DOHH2 (cell line): ENCODE data around the gene DSCAML1.

ENCODE experiments used
- H3F3A ChIP-seq: fragments of 200-600 bp; sonication (generic), shearing (Covaris generic); 2 replicates; pipeline ENCODE4 v1.6.0; 2016; ENCODE audit warnings: antibody characterized with exemption, mild to moderate bottlenecking; ENCODE audit not compliant: control insufficient read depth, insufficient read depth
- H3K27ac ChIP-seq: fragments of 200-600 bp; sonication (generic); 2 replicates; pipeline ENCODE4 v1.5.1; 2014; ENCODE audit warnings: low read depth, mild to moderate bottlenecking, low read length, moderate library complexity
- H3K27me3 ChIP-seq: fragments of 200-600 bp; sonication (generic); 2 replicates; pipeline ENCODE4 v1.6.1; 2014; ENCODE audit warnings: mild to moderate bottlenecking, low read length, mixed read lengths; ENCODE audit not compliant: control insufficient read depth
- H3K36me3 ChIP-seq: fragments of 200-600 bp; sonication (generic); 2 replicates; pipeline ENCODE4 v1.6.1; 2014; ENCODE audit warnings: mild to moderate bottlenecking, low read length, moderate library complexity, mixed read lengths; ENCODE audit not compliant: control insufficient read depth
- H3K4me1 ChIP-seq: fragments of 200-600 bp; sonication (generic); 2 replicates; pipeline ENCODE4 v1.6.1; 2014; ENCODE audit warnings: mild to moderate bottlenecking, low read length, mixed read lengths; ENCODE audit not compliant: control insufficient read depth
- H3K4me2 ChIP-seq: fragments of 200-600 bp; sonication (generic); 2 replicates; pipeline ENCODE4 v1.6.0; 2014; ENCODE audit warnings: mild to moderate bottlenecking, low read length, moderate library complexity
- H3K4me3 ChIP-seq: fragments of 200-600 bp; sonication (generic); 2 replicates; pipeline ENCODE4 v1.5.1; 2014; ENCODE audit warnings: mild to moderate bottlenecking, low read length, mixed read lengths
- H3K79me2 ChIP-seq: fragments of 200-600 bp; sonication (generic); 2 replicates; pipeline ENCODE4 v1.6.1; 2014; ENCODE audit warnings: mild to moderate bottlenecking, low read length, mixed read lengths; ENCODE audit not compliant: control insufficient read depth
- H3K9me2 ChIP-seq: fragments of 200-600 bp; sonication (generic); replicated peaks from 2 replicates; pipeline ENCODE4 v1.6.1; 2014; ENCODE audit warnings: mild to moderate bottlenecking, low read length, mixed read lengths; ENCODE audit not compliant: control insufficient read depth
- H3K9me3 ChIP-seq: fragments of 200-600 bp; sonication (generic); 2 replicates; pipeline ENCODE4 v1.6.1; 2014; ENCODE audit warnings: antibody characterized with exemption, low read length, mixed read lengths; ENCODE audit not compliant: control insufficient read depth, insufficient read depth
- H4K20me1 ChIP-seq: fragments of 200-600 bp; sonication (generic); 2 replicates; pipeline ENCODE4 v1.6.0; 2014; ENCODE audit warnings: low read depth, mild to moderate bottlenecking, antibody characterized with exemption, low read length, moderate library complexity; ENCODE audit not compliant: control insufficient read depth, insufficient read depth
- CTCF ChIP-seq: fragments of 200-600 bp; sonication (generic); IDR thresholded peaks from one replicate; pipeline ENCODE4 v1.5.1; 2014; ENCODE audit warnings: antibody characterized with exemption, mild to moderate bottlenecking, low read depth, low read length; ENCODE audit not compliant: poor library complexity, severe bottlenecking
- EZH2phosphoT487 ChIP-seq: fragments of 200-600 bp; sonication (generic); IDR thresholded peaks from 2 replicates; pipeline ENCODE4 v1.6.1; 2017; ENCODE audit warnings: borderline replicate concordance, mild to moderate bottlenecking, antibody characterized with exemption, low read length, moderate library complexity, mixed read lengths

DSCAML1 gene

GRCh38 chr11:117600234-117600783 lies 196.7 kb downstream of the DSCAML1 start:
- Histone ChIP-seq H3F3A (no peaks in the 10 kb centered on the region), H3K4me1 (no peaks in the 10 kb centered on the region), H3K4me3 (no peak overlapping the region), H3K9me2 (no peaks in the 10 kb centered on the region), H3K9me3 (no peaks in the 10 kb centered on the region), H3K36me3 (no peaks in the 10 kb centered on the region), H3K79me2 (no peaks in the 10 kb centered on the region), H3K4me2 (no peak overlapping the region), H3K27ac (no peak overlapping the region), H4K20me1 (no peaks in the 10 kb centered on the region), H3K27me3 (no peaks in the 10 kb centered on the region; the same call in 1 of the 2 replicates)
- TF ChIP-seq EZH2phosphoT487: no peak
- TF ChIP-seq CTCF: no peak

- no peaks in the 10 kb centered on the region; the same call in 1 of the 2 replicates for H3K27me3 ChIP-seq
- TF ChIP-seq EZH2phosphoT487 (no peak), CTCF (no peak)
- no peaks in the 10 kb centered on the region for H3F3A ChIP-seq
- no peaks in the 10 kb centered on the region for H3K4me1 ChIP-seq
- no peaks in the 10 kb centered on the region for H3K36me3 ChIP-seq
- H3K79me2 ChIP-seq: no peaks in the 10 kb centered on the region
- H3K4me2 ChIP-seq: no peak overlapping the region
- no peaks in the 10 kb centered on the region for H3K9me2 ChIP-seq
- no peaks in the 10 kb centered on the region for H4K20me1 ChIP-seq
- H3K9me3 ChIP-seq: no peaks in the 10 kb centered on the region
- no peak overlapping the region for H3K4me3 ChIP-seq
- H3K27ac ChIP-seq: no peak overlapping the region
Measured at GRCh38 chr11:117597071-117597470, 199.9 kb downstream of the DSCAML1 start.

- no peaks in the 10 kb centered on the region; the same call in 1 of the 2 replicates for H3K27me3 ChIP-seq
- TF ChIP-seq EZH2phosphoT487 (no peak), CTCF (no peak)
- H3K27ac ChIP-seq: no peak overlapping the region
- H4K20me1 ChIP-seq: no peaks in the 10 kb centered on the region
- H3K4me3 ChIP-seq: no peak overlapping the region
- no peaks in the 10 kb centered on the region for H3F3A ChIP-seq
- H3K79me2 ChIP-seq: no peaks in the 10 kb centered on the region
- H3K4me1 ChIP-seq: no peaks in the 10 kb centered on the region
- H3K4me2 ChIP-seq: no peak overlapping the region
- no peaks in the 10 kb centered on the region for H3K36me3 ChIP-seq
- no peaks in the 10 kb centered on the region for H3K9me2 ChIP-seq
- H3K9me3 ChIP-seq: no peaks in the 10 kb centered on the region
Measured at GRCh38 chr11:117595440-117595839, 201.6 kb downstream of the DSCAML1 start.
